Stimulated activated CD8-positive, alpha-beta memory T cell treated with anti-CD3 and anti-CD28 coated beads, Interleukin-7, amount 100 ng/mL, for 48 hours (primary cell): Measurements from ENCODE around the gene HSPA2.

Experiments
- DNase-seq, 2 donors: peaks; one replicate each; pipeline ENCODE4 v3.0.0-alpha.2; 2020; ENCODE audit warnings: low read depth in 1 of 2; ENCODE audit errors: extremely low read depth in 1 of 2

HSPA2 gene

GRCh38 chr14:64540208-64541202, at the start of gene HSPA2:
Gene HSPA2, plus strand, starts transcription at chr14:64540741. Its CDS starts 109 bp downstream, at chr14:64540850.
- DNase-seq: peak; percentile 90 to 93

- DNase-seq: no peak
Observed at GRCh38 chr14:64491637-64492036, 48.9 kb upstream of the HSPA2 start.

GRCh38 chr14:64493455-64493854, 47.1 kb upstream of the HSPA2 start:
- no peak for DNase-seq

- DNase-seq: no peak
Observed at GRCh38 chr14:64495252-64495651, 45.3 kb upstream of the HSPA2 start.

- no peak for DNase-seq
Observed at GRCh38 chr14:64496764-64497163, 43.8 kb upstream of the HSPA2 start.

- DNase-seq: no peak
Observed at GRCh38 chr14:64500088-64500487, 40.5 kb upstream of the HSPA2 start.

GRCh38 chr14:64501411-64502171, 39.0 kb upstream of the HSPA2 start:
- no peak for DNase-seq

GRCh38 chr14:64502456-64502855, 38.1 kb upstream of the HSPA2 start:
- DNase-seq: no peak

- no peak for DNase-seq
Observed at GRCh38 chr14:64502887-64503433, 37.6 kb upstream of the HSPA2 start.

GRCh38 chr14:64503434-64504309, 36.9 kb upstream of the HSPA2 start, which contains the start of gene ZBTB25:
Gene ZBTB25, minus strand, starts transcription at chr14:64503838. Its CDS starts 13,305 bp downstream, at chr14:64490533.
- DNase-seq: peak; percentile 85 to 93

GRCh38 chr14:64504310-64504896, 36.1 kb upstream of the HSPA2 start, which contains the start of gene ZBTB1:
Gene ZBTB1, plus strand, starts transcription at chr14:64504770. Its CDS starts 16,735 bp downstream, at chr14:64521505.
- peak; percentile 83 to 88 for DNase-seq

- peak; percentile 69 to 84 for DNase-seq
Observed at GRCh38 chr14:64504897-64505794, 35.4 kb upstream of the HSPA2 start.

GRCh38 chr14:64506721-64507120, 33.8 kb upstream of the HSPA2 start:
- DNase-seq: no peak

- DNase-seq: no peak
Observed at GRCh38 chr14:64507376-64508156, 33.0 kb upstream of the HSPA2 start.

GRCh38 chr14:64508215-64508776, 32.2 kb upstream of the HSPA2 start:
- DNase-seq: no peak

- no peak for DNase-seq
Observed at GRCh38 chr14:64509036-64509435, 31.5 kb upstream of the HSPA2 start.

GRCh38 chr14:64510825-64511671, 29.5 kb upstream of the HSPA2 start:
- peak in 1 of 2 donors; percentile 49 for DNase-seq
